H1 (cell line): ENCODE results near the gene FERMT1. TPM values are rescaled to one million over a fixed set of nuclear protein-coding genes. Genes with fewer than 3 reads are reported as not detected.

Experiments used
- CTCF ChIA-PET: fragments of 300-600 bp; sonication (Branson Sonifier 250); formaldehyde crosslinking; loops from one replicate; lab custom pipeline; 2021; ENCODE audit not compliant: partially characterized antibody; lab: Charles Lee
- POLR2A ChIA-PET: fragments of 300-600 bp; sonication (Branson Sonifier 250); formaldehyde crosslinking; loops from one replicate; lab custom pipeline; 2021; ENCODE audit warnings: inconsistent platforms; ENCODE audit not compliant: partially characterized antibody; lab: Charles Lee
- DNase-seq, 2 experiments: peaks; one replicate each; pipeline versions ENCODE4 v3.0.0 to v3.0.0-alpha.2; 2010 to 2022; ENCODE audit warnings: low spot score in 2 of 2, low read depth in 1 of 2, mixed read lengths in 1 of 2
- FAIRE-seq: peaks from 2 replicates; lab custom pipeline; 2011; peaks lifted over from hg19 to GRCh38; lab: Jason Lieb, UNC
- H2AFZ ChIP-seq: 2 replicates; pipeline ENCODE4 v1.8.1; 2012; ENCODE audit warnings: low read length, inconsistent platforms
- H2AK5ac ChIP-seq: 2 replicates; pipeline ENCODE4 v1.6.1; 2013; ENCODE audit warnings: low read depth, low read length
- H2BK120ac ChIP-seq: replicated peaks from 2 replicates; pipeline ENCODE3; 2013; ENCODE audit warnings: low read depth, low read length, inconsistent platforms
- H2BK12ac ChIP-seq: 2 replicates; pipeline ENCODE4 v1.6.1; 2013; ENCODE audit warnings: low read depth, low read length
- H2BK15ac ChIP-seq: 2 replicates; pipeline ENCODE4 v1.6.1; 2013; ENCODE audit warnings: low read length
- H2BK20ac ChIP-seq: 2 replicates; pipeline ENCODE4 v1.6.1; 2013; ENCODE audit warnings: low read length
- H2BK5ac ChIP-seq: 2 replicates; pipeline ENCODE4 v1.6.1; 2013; ENCODE audit warnings: low read depth, low read length
- H3K14ac ChIP-seq: 2 replicates; pipeline ENCODE4 v1.6.1; 2013; ENCODE audit warnings: inconsistent platforms; ENCODE audit not compliant: insufficient read length
- H3K18ac ChIP-seq: 2 replicates; pipeline ENCODE4 v1.6.1; 2013; ENCODE audit warnings: low read length; ENCODE audit errors: extremely low read depth
- H3K23ac ChIP-seq: 2 replicates; pipeline ENCODE4 v1.6.1; 2013; ENCODE audit warnings: inconsistent platforms; ENCODE audit not compliant: insufficient read length
- H3K23me2 ChIP-seq: 2 replicates; pipeline ENCODE4 v1.6.1; 2013; ENCODE audit warnings: low read depth, low read length
- H3K27ac ChIP-seq: 2 replicates; pipeline ENCODE4 v1.6.1; 2011; ENCODE audit warnings: low read depth, low read length, inconsistent platforms
- H3K27me3 ChIP-seq, 4 experiments: replicated peaks in 1 of 4; 1 replicate in 1 of 4; 2 replicates in 3 of 4; pipeline versions ENCODE4 v1.6.1 to v1.8.1; 2011 to 2013; ENCODE audit warnings: low read length in 3 of 4, mild to moderate bottlenecking in 3 of 4, inconsistent platforms in 2 of 4, mixed read lengths in 2 of 4, moderate library complexity in 1 of 4; ENCODE audit not compliant: control insufficient read depth in 3 of 4, insufficient read depth in 3 of 4; ENCODE audit errors: extremely low read depth in 1 of 4
- H3K36me3 ChIP-seq, 4 experiments: 2 replicates each; pipeline versions ENCODE4 v1.6.1 to v1.8.1; 2011 to 2013; ENCODE audit warnings: mild to moderate bottlenecking in 4 of 4, low read length in 3 of 4, moderate library complexity in 2 of 4, control low read depth in 1 of 4, inconsistent platforms in 1 of 4; ENCODE audit not compliant: insufficient read depth in 4 of 4, control insufficient read depth in 2 of 4
- H3K4ac ChIP-seq: replicated peaks from 2 replicates; pipeline ENCODE3; 2013; ENCODE audit warnings: low read length, low read depth, mixed read lengths, inconsistent platforms; ENCODE audit not compliant: insufficient read length
- H3K4me1 ChIP-seq, 4 experiments: replicated peaks in 1 of 4; 1 replicate in 1 of 4; 2 replicates in 3 of 4; pipeline versions ENCODE4 v1.6.1 to v1.8.1; 2011 to 2013; ENCODE audit warnings: low read length in 3 of 4, inconsistent platforms in 2 of 4, mixed read lengths in 1 of 4; ENCODE audit not compliant: insufficient read depth in 4 of 4, control insufficient read depth in 3 of 4
- H3K4me2 ChIP-seq, 2 experiments: 2 replicates each; pipeline versions ENCODE4 v1.6.1 to v1.8.1; 2011 to 2013; ENCODE audit warnings: low read depth in 2 of 2, low read length in 2 of 2, control low read depth in 1 of 2, inconsistent platforms in 1 of 2, mild to moderate bottlenecking in 1 of 2; ENCODE audit not compliant: insufficient read depth in 1 of 2
- H3K4me3 ChIP-seq, 4 experiments: fragments of 200-600, 300-600 bp in 1 of 4; sonication (generic), shearing (Covaris generic), sonication (Bioruptor Twin) in 1 of 4; 2 replicates each; pipeline versions ENCODE4 v1.5.1 to v1.8.1; 2011 to 2016; ENCODE audit warnings: low read length in 4 of 4, low read depth in 3 of 4, control low read depth in 2 of 4, inconsistent platforms in 2 of 4, mild to moderate bottlenecking in 2 of 4, mixed read lengths in 1 of 4, moderate library complexity in 1 of 4; ENCODE audit not compliant: insufficient read depth in 2 of 4; ENCODE audit errors: extremely low read depth in 1 of 4
- H3K56ac ChIP-seq: replicated peaks from 2 replicates; pipeline ENCODE3; 2013; ENCODE audit warnings: low read depth, mild to moderate bottlenecking, mixed read lengths, low read length, inconsistent platforms; ENCODE audit not compliant: insufficient read length
- H3K79me1 ChIP-seq: 2 replicates; pipeline ENCODE4 v1.6.1; 2013; ENCODE audit warnings: low read depth, low read length, control low read depth
- H3K79me2 ChIP-seq, 2 experiments: 2 replicates each; pipeline versions ENCODE4 v1.6.1 to v1.8.1; 2012 to 2013; ENCODE audit warnings: low read length in 2 of 2, mild to moderate bottlenecking in 2 of 2, inconsistent platforms in 1 of 2; ENCODE audit not compliant: insufficient read depth in 2 of 2, control insufficient read depth in 1 of 2
- H3K9ac ChIP-seq, 4 experiments: replicated peaks in 1 of 4; 1 replicate in 1 of 4; 2 replicates in 3 of 4; pipeline versions ENCODE4 v1.6.1 to v1.8.1; 2011 to 2013; ENCODE audit warnings: low read depth in 3 of 4, low read length in 3 of 4, control low read depth in 2 of 4, mild to moderate bottlenecking in 2 of 4, moderate library complexity in 2 of 4, inconsistent platforms in 1 of 4; ENCODE audit errors: extremely low read depth in 1 of 4
- H3K9me3 ChIP-seq, 2 experiments: 2 replicates each; pipeline versions ENCODE4 v1.6.1 to v1.8.1; 2012 to 2013; ENCODE audit warnings: mild to moderate bottlenecking in 2 of 2, moderate library complexity in 2 of 2, control low read depth in 1 of 2, inconsistent platforms in 1 of 2, low read depth in 1 of 2, low read length in 1 of 2, mixed read lengths in 1 of 2; ENCODE audit not compliant: insufficient read depth in 2 of 2
- H4K20me1 ChIP-seq, 2 experiments: replicated peaks in 1 of 2; 2 replicates each; pipeline versions ENCODE3 to v1.8.1; 2011 to 2013; ENCODE audit warnings: inconsistent platforms in 2 of 2, low read length in 2 of 2, mild to moderate bottlenecking in 1 of 2; ENCODE audit not compliant: insufficient read depth in 2 of 2, control insufficient read depth in 1 of 2
- H4K5ac ChIP-seq: 2 replicates; pipeline ENCODE4 v1.6.1; 2013; ENCODE audit warnings: low read length, low read depth, mixed read lengths, inconsistent platforms; ENCODE audit not compliant: insufficient read length
- H4K8ac ChIP-seq: 2 replicates; pipeline ENCODE4 v1.8.0; 2013; ENCODE audit warnings: mild to moderate bottlenecking, moderate library complexity, low read length, inconsistent platforms; ENCODE audit not compliant: insufficient read depth; ENCODE audit errors: extremely low read depth
- H4K91ac ChIP-seq: replicated peaks from 2 replicates; pipeline ENCODE3; 2013; ENCODE audit warnings: low read length, mixed read lengths, inconsistent platforms; ENCODE audit not compliant: insufficient read length
- ATF3 ChIP-seq: IDR thresholded peaks from 2 replicates; pipeline ENCODE4 v1.6.1; 2011; ENCODE audit warnings: low read depth, mild to moderate bottlenecking, low read length; ENCODE audit not compliant: insufficient read depth
- CREB1 ChIP-seq: IDR thresholded peaks from 2 replicates; pipeline ENCODE4 v1.6.1; 2012; ENCODE audit warnings: inconsistent platforms
- EGR1 ChIP-seq: IDR thresholded peaks from 2 replicates; pipeline ENCODE4 v1.6.1; 2011; ENCODE audit warnings: low read depth, low read length, borderline replicate concordance
- EP300 ChIP-seq, 2 experiments: IDR thresholded peaks; 1 replicate in 1 of 2; 2 replicates in 1 of 2; pipeline ENCODE4 v1.6.1; 2011 to 2012; ENCODE audit warnings: low read depth in 2 of 2, low read length in 2 of 2, mild to moderate bottlenecking in 2 of 2, borderline replicate concordance in 1 of 2, inconsistent platforms in 1 of 2, moderate library complexity in 1 of 2
- EZH2 ChIP-seq: fragments of 200-600 bp; sonication (generic); IDR thresholded peaks from 2 replicates; pipeline ENCODE4 v1.7.1; 2012; ENCODE audit warnings: low read depth, mild to moderate bottlenecking, moderate library complexity, low read length, inconsistent platforms; ENCODE audit not compliant: severe bottlenecking
- GABPA ChIP-seq: IDR thresholded peaks from 2 replicates; pipeline ENCODE4 v1.6.1; 2011; ENCODE audit warnings: mild to moderate bottlenecking, low read length, moderate library complexity, borderline replicate concordance; ENCODE audit not compliant: insufficient read depth
- GTF2F1 ChIP-seq: IDR thresholded peaks from 2 replicates; pipeline ENCODE4 v1.6.1; 2012; ENCODE audit warnings: low read depth, low read length, improper control_type of control experiment, borderline replicate concordance
- PHF8 ChIP-seq: fragments of 200-600 bp; sonication (generic); conservative IDR thresholded peaks from 2 replicates; pipeline ENCODE4 v1.7.1; 2012; ENCODE audit warnings: low read depth, mild to moderate bottlenecking, inconsistent platforms, low read length, moderate library complexity
- POLR2AphosphoS5 ChIP-seq: IDR thresholded peaks from 2 replicates; pipeline ENCODE4 v1.6.1; 2011; ENCODE audit warnings: low read depth, low read length
- RAD21 ChIP-seq, 2 experiments: IDR thresholded peaks in 1 of 2; conservative IDR thresholded peaks in 1 of 2; 2 replicates each; pipeline ENCODE4 v1.6.1; 2011; ENCODE audit warnings: low read depth in 2 of 2, low read length in 2 of 2, improper control_type of control experiment in 1 of 2, inconsistent platforms in 1 of 2, mild to moderate bottlenecking in 1 of 2, moderate library complexity in 1 of 2
- SIN3A ChIP-seq, 2 experiments: IDR thresholded peaks in 1 of 2; conservative IDR thresholded peaks in 1 of 2; 2 replicates each; pipeline ENCODE4 v1.6.1; 2011 to 2012; ENCODE audit warnings: low read length in 2 of 2, improper control_type of control experiment in 1 of 2, low read depth in 1 of 2, mild to moderate bottlenecking in 1 of 2
- TAF7 ChIP-seq: optimal IDR thresholded peaks from 2 replicates; pipeline ENCODE3; 2011; ENCODE audit warnings: low read depth, mild to moderate bottlenecking, inconsistent platforms, low read length, moderate library complexity, borderline replicate concordance
- TBP ChIP-seq: IDR thresholded peaks from 2 replicates; pipeline ENCODE4 v1.6.1; 2011; ENCODE audit warnings: low read depth, low read length, improper control_type of control experiment
- WGBS, 2 experiments: shearing (Covaris generic) in 1 of 2; methylation state at CpG; one replicate each; pipeline versions ENCODE4 v1.1.6 to v1.1.7; 2013 to 2015; ENCODE audit warnings: low lambda C conversion rate in 2 of 2, mixed read lengths in 2 of 2, inconsistent platforms in 1 of 2, low coverage in 1 of 2, missing lambda C conversion rate in 1 of 2; ENCODE audit not compliant: insufficient replicate concordance in 2 of 2, insufficient coverage in 1 of 2, insufficient read length in 1 of 2; ENCODE audit errors: extremely low coverage in 1 of 2, missing lambda C conversion rate in 1 of 2; 5-methylcytosine and 5-hydroxymethylcytosine counted together
- polyA plus RNA-seq, 7 experiments: library from polyadenylated mRNA; depleted of rRNA in 3 of 7; stranded (reverse) in 5 of 7; unstranded in 2 of 7; fragments of >200 nt in 5 of 7; fragments of 200-250 nt in 2 of 7; gene quantifications; 1 replicate in 5 of 7; 2 replicates in 1 of 7; 4 replicates in 1 of 7; pipeline versions ENCODE4 v1.2.1 to v1.2.3, GENCODE V29; 2011 to 2013; ENCODE audit warnings: missing spikeins in 2 of 7, mixed read lengths in 2 of 7
- total RNA-seq: library from RNA; stranded (reverse); fragmentation: NEBNext Ultra II Directional; extraction: Animal tissue kit (Norgen Biotek cat#: 25700); gene quantifications from 2 replicates; pipeline ENCODE4 v1.2.1, GENCODE V29; 2021

Gene FERMT1
- total and polyA plus RNA-seq, 2 of the 8 experiments (the other 6 are each of a cell fraction or from before 2014, with no cell fraction given) = 4.2 to 17.8 TPM

GRCh38 chr20:6130045-6130444 lies 7.2 kb upstream of the FERMT1 start:
- no peak for DNase-seq
- no peak for TF ChIP-seq POLR2AphosphoS5
- TF ChIP-seq TAF7 = no peak
- TF ChIP-seq CREB1 = no peak
- TF ChIP-seq TBP = no peak
- no peak for TF ChIP-seq EP300 (IDR thresholded peaks at IDR 0.05; ENCODE audit: borderline replicate concordance in 1 of 2, low read depth in 2 of 2, low read length in 2 of 2)
- TF ChIP-seq PHF8 = no peak
- TF ChIP-seq RAD21 (IDR thresholded peaks at IDR 0.05 in 1 of 2, conservative IDR thresholded peaks at IDR 0.05 in 1 of 2; ENCODE audit: low read depth in 2 of 2, low read length in 2 of 2) = no peak
- no peak for TF ChIP-seq SIN3A (conservative IDR thresholded peaks at IDR 0.05 in 1 of 2, IDR thresholded peaks at IDR 0.05 in 1 of 2; ENCODE audit: low read depth in 1 of 2, low read length in 2 of 2)
- TF ChIP-seq EGR1 = no peak
- TF ChIP-seq EZH2 = no peak
- TF ChIP-seq GTF2F1 = no peak
- TF ChIP-seq GABPA = no peak
- no peak for TF ChIP-seq ATF3

More at GRCh38 chr20:6130045-6130444, 7.2 kb upstream of the FERMT1 start:
- H3K4ac ChIP-seq = no peak overlapping the region
- H3K36me3 ChIP-seq = no peaks in the 10 kb centered on the region
- H4K5ac ChIP-seq = no peak overlapping the region
- CTCF ChIA-PET = interaction anchor here (0.8 to 2.3 kb wide), 3 partner anchors 9 to 27 kb away, joined by 3 to 10 read pairs (median 3); no protein-coding TSS in a partner anchor
- H3K4me2 ChIP-seq = no peak overlapping the region
- WGBS, 2 experiments = 80% methylated on average over 5 of the region's 5 CpGs; no CpG with 5 or more reads in 1 of the 2 experiments
- H3K18ac ChIP-seq = no peak overlapping the region
- FAIRE-seq = no peak
- no peak overlapping the region for H3K56ac ChIP-seq
- no peaks in the 10 kb centered on the region for H3K9me3 ChIP-seq
- H2AK5ac ChIP-seq = no peak overlapping the region
- H4K8ac ChIP-seq = no peak overlapping the region
- H2BK120ac ChIP-seq = no peak overlapping the region
- POLR2A ChIA-PET = no interaction called here
- no peaks in the 10 kb centered on the region for H3K4me1 ChIP-seq
- no peak overlapping the region for H3K9ac ChIP-seq
- H2AFZ ChIP-seq = no peak overlapping the region
- H2BK12ac ChIP-seq = no peak overlapping the region
- H2BK20ac ChIP-seq = no peak overlapping the region
- H3K14ac ChIP-seq = no peak overlapping the region
- H3K4me3 ChIP-seq = no peak overlapping the region
- no peak overlapping the region for H4K91ac ChIP-seq
- H3K79me1 ChIP-seq = no peaks in the 10 kb centered on the region
- no peaks in the 10 kb centered on the region for H4K20me1 ChIP-seq
- no peak overlapping the region for H3K23ac ChIP-seq
- no peak overlapping the region for H2BK15ac ChIP-seq
- H3K23me2 ChIP-seq = no peaks in the 10 kb centered on the region
- no peaks in the 10 kb centered on the region for H3K79me2 ChIP-seq
- no peak overlapping the region for H3K27ac ChIP-seq
- no peak overlapping the region for H2BK5ac ChIP-seq
- H3K27me3 ChIP-seq = no peaks in the 10 kb centered on the region
